H1 (cell line): ENCODE measurements around the gene CENPP.

Source experiments
- ATF2 ChIP-seq: IDR thresholded peaks from 2 replicates; pipeline ENCODE4 v1.6.1; 2012; ENCODE audit warnings: low read length, inconsistent platforms
- CHD2 ChIP-seq: IDR thresholded peaks from 2 replicates; pipeline ENCODE4 v1.6.1; 2012; ENCODE audit warnings: low read length, improper control_type of control experiment
- CREB1 ChIP-seq: IDR thresholded peaks from 2 replicates; pipeline ENCODE4 v1.6.1; 2012; ENCODE audit warnings: inconsistent platforms
- CTCF ChIP-seq, 3 experiments: IDR thresholded peaks; 1 replicate in 2 of 3; 2 replicates in 1 of 3; pipeline versions ENCODE4 v1.5.1 to v1.6.1; 2011; ENCODE audit warnings: low read length in 3 of 3, mild to moderate bottlenecking in 3 of 3, inconsistent platforms in 2 of 3, low read depth in 1 of 3, moderate library complexity in 1 of 3; ENCODE audit not compliant: insufficient read depth in 1 of 3; ENCODE audit errors: control extremely low read depth in 1 of 3
- E2F6 ChIP-seq: IDR thresholded peaks from 2 replicates; pipeline ENCODE4 v1.6.1; 2012; ENCODE audit warnings: inconsistent platforms
- EZH2 ChIP-seq: fragments of 200-600 bp; sonication (generic); IDR thresholded peaks from 2 replicates; pipeline ENCODE4 v1.7.1; 2012; ENCODE audit warnings: low read depth, mild to moderate bottlenecking, moderate library complexity, low read length, inconsistent platforms; ENCODE audit not compliant: severe bottlenecking
- SIN3A ChIP-seq, 2 experiments: IDR thresholded peaks in 1 of 2; conservative IDR thresholded peaks in 1 of 2; 2 replicates each; pipeline ENCODE4 v1.6.1; 2011 to 2012; ENCODE audit warnings: low read length in 2 of 2, improper control_type of control experiment in 1 of 2, low read depth in 1 of 2, mild to moderate bottlenecking in 1 of 2
- SRF ChIP-seq: IDR thresholded peaks from 2 replicates; pipeline ENCODE4 v1.6.1; 2011; ENCODE audit warnings: mild to moderate bottlenecking, low read depth, low read length, moderate library complexity
- YY1 ChIP-seq: IDR thresholded peaks from 2 replicates; pipeline ENCODE4 v1.6.1; 2011; ENCODE audit warnings: low read depth, mild to moderate bottlenecking, low read length

GRCh38 chr9:92482329-92482728, 156.6 kb downstream of the CENPP start, which contains the start of gene ASPN:
- TF ChIP-seq CHD2 (no peak), EZH2 (no peak), CREB1 (no peak), CTCF (IDR thresholded peaks at IDR 0.05; ENCODE audit: control extremely low read depth in 1 of 3, insufficient read depth in 1 of 3, low read depth in 1 of 3, low read length in 3 of 3) (no peak), ATF2 (no peak), SRF (no peak), YY1 (no peak), SIN3A (conservative IDR thresholded peaks at IDR 0.05 in 1 of 2, IDR thresholded peaks at IDR 0.05 in 1 of 2; ENCODE audit: low read depth in 1 of 2, low read length in 2 of 2) (no peak), E2F6 (no peak)
